WTC11 (cell line): Measurements from ENCODE around the gene CNPY4.

Source experiments
- CBFB ChIP-seq: sonication (generic); formaldehyde crosslinking; IDR thresholded peaks from 2 replicates; pipeline ENCODE4 v1.8.1; 2022; ENCODE audit warnings: mild to moderate bottlenecking, low read depth, missing genetic modification reagents
- ELF4 ChIP-seq: sonication (generic); formaldehyde crosslinking; IDR thresholded peaks from 2 replicates; pipeline ENCODE4 v1.8.1; 2022; ENCODE audit warnings: low read depth, mild to moderate bottlenecking, moderate library complexity, missing genetic modification reagents
- TEAD1 ChIP-seq: sonication (generic); formaldehyde crosslinking; IDR thresholded peaks from 2 replicates; pipeline ENCODE4 v1.8.0; 2022; ENCODE audit warnings: mild to moderate bottlenecking, missing genetic modification reagents
- ZNF121 ChIP-seq: sonication (generic); formaldehyde crosslinking; IDR thresholded peaks from 2 replicates; pipeline ENCODE4 v1.8.0; 2023; ENCODE audit warnings: missing genetic modification reagents
- TF ChIP-seq, protein P1 (sequence below): sonication (generic); formaldehyde crosslinking; IDR thresholded peaks from 2 replicates; pipeline ENCODE4 v1.8.0; 2022; ENCODE audit warnings: mild to moderate bottlenecking, missing genetic modification reagents
- TF ChIP-seq, protein P2 (sequence below): fragments of 200-600 bp; IDR thresholded peaks from 2 replicates; pipeline ENCODE4 v1.8.0; 2022; ENCODE audit warnings: antibody characterized with exemption
- TF ChIP-seq, protein P3 (sequence below): sonication (generic); formaldehyde crosslinking; IDR thresholded peaks from 2 replicates; pipeline ENCODE4 v1.8.0; 2022; ENCODE audit warnings: mild to moderate bottlenecking, missing genetic modification reagents
- TF ChIP-seq, protein P4 (sequence below): sonication (generic); formaldehyde crosslinking; IDR thresholded peaks from 2 replicates; pipeline ENCODE4 v1.8.0; 2022; ENCODE audit warnings: mild to moderate bottlenecking, missing genetic modification reagents

DNA sequence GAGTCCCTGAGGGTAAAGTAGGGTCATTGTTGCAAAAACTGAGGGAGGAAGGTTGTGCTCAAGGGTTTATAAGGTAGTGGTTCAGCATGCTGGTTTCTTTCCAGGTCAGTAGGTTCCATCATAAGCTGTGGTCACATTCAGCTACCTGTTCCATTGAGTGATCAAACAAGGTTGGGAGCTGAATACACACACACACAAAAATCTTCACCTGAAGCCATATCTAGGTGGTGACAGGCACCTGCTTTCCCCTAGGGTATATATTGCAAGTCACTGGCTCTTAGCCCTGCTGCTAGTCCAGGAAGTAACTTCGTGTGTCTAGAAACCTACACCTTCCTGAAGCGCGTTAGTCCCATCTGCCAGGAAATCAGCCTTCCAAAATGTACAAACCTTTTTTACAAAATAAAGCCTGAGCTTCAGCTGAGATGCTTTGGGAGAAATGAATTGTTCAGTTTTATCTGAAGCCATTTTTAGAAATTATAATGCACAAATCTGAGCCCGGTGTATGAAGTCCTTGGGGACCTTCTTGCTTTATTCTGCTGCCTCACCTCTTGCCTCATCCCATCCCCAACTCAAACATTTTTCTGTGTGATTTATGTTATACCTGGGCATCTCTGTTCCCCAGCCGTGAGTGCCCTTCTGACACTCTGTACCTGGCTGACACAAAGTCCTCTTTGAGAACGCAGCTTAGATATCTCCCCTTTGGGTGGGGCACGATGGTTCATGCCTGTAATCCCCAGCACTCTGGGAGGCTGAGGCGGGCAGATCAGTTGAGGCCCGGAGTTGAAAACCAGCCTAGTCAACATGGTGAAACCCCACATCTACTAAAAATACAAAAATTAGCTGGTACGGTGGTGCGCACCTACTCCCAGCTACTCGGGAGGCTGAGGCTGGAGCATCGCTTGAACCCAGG lies 18.7 kb downstream of the CNPY4 start:
- TF ChIP-seq, protein P1, sequence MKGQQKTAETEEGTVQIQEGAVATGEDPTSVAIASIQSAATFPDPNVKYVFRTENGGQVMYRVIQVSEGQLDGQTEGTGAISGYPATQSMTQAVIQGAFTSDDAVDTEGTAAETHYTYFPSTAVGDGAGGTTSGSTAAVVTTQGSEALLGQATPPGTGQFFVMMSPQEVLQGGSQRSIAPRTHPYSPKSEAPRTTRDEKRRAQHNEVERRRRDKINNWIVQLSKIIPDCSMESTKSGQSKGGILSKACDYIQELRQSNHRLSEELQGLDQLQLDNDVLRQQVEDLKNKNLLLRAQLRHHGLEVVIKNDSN (CRISPR knock-in tag), result no peak
- TF ChIP-seq ELF4 (no peak), TEAD1 (CRISPR knock-in tag) (no peak), ZNF121 (CRISPR knock-in tag) (no peak), CBFB (CRISPR knock-in tag) (no peak)
- TF ChIP-seq, protein P2, sequence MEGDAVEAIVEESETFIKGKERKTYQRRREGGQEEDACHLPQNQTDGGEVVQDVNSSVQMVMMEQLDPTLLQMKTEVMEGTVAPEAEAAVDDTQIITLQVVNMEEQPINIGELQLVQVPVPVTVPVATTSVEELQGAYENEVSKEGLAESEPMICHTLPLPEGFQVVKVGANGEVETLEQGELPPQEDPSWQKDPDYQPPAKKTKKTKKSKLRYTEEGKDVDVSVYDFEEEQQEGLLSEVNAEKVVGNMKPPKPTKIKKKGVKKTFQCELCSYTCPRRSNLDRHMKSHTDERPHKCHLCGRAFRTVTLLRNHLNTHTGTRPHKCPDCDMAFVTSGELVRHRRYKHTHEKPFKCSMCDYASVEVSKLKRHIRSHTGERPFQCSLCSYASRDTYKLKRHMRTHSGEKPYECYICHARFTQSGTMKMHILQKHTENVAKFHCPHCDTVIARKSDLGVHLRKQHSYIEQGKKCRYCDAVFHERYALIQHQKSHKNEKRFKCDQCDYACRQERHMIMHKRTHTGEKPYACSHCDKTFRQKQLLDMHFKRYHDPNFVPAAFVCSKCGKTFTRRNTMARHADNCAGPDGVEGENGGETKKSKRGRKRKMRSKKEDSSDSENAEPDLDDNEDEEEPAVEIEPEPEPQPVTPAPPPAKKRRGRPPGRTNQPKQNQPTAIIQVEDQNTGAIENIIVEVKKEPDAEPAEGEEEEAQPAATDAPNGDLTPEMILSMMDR, result no peak
- TF ChIP-seq, protein P3, sequence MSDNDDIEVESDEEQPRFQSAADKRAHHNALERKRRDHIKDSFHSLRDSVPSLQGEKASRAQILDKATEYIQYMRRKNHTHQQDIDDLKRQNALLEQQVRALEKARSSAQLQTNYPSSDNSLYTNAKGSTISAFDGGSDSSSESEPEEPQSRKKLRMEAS (CRISPR knock-in tag), result no peak
- TF ChIP-seq, protein P4, sequence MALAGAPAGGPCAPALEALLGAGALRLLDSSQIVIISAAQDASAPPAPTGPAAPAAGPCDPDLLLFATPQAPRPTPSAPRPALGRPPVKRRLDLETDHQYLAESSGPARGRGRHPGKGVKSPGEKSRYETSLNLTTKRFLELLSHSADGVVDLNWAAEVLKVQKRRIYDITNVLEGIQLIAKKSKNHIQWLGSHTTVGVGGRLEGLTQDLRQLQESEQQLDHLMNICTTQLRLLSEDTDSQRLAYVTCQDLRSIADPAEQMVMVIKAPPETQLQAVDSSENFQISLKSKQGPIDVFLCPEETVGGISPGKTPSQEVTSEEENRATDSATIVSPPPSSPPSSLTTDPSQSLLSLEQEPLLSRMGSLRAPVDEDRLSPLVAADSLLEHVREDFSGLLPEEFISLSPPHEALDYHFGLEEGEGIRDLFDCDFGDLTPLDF (CRISPR knock-in tag), result no peak
